HepG2 (cell line): ENCODE data around the gene UTP11. TPM values are rescaled to one million over a fixed set of nuclear protein-coding genes. Genes with fewer than 3 reads are reported as not detected.

Source experiments
- ATF7 ChIP-seq, 2 experiments: fragments of 450-650 bp in 1 of 2; sonication (generic) in 1 of 2; formaldehyde crosslinking in 1 of 2; IDR thresholded peaks; 2 replicates each; pipeline versions ENCODE4 v1.4.0 to v1.6.1; 2016 to 2020; ENCODE audit warnings: antibody characterized with exemption in 1 of 2, mild to moderate bottlenecking in 1 of 2, missing genetic modification reagents in 1 of 2
- BCL6 ChIP-seq: IDR thresholded peaks from 2 replicates; pipeline ENCODE4 v1.6.1; 2016; ENCODE audit warnings: missing genetic modification reagents, missing compliant biosample characterization
- CREM ChIP-seq, 2 experiments: sonication (generic) in 1 of 2; formaldehyde crosslinking in 1 of 2; IDR thresholded peaks; 2 replicates each; pipeline versions ENCODE4 v1.4.0 to v1.6.1; 2016 to 2020; ENCODE audit warnings: antibody characterized with exemption in 1 of 2, mild to moderate bottlenecking in 1 of 2, missing genetic modification reagents in 1 of 2
- FOSL2 ChIP-seq: sonication (generic); formaldehyde crosslinking; IDR thresholded peaks from 2 replicates; pipeline ENCODE4 v1.4.0; 2020; ENCODE audit warnings: missing genetic modification reagents
- KDM1A ChIP-seq: IDR thresholded peaks from 2 replicates; pipeline ENCODE4 v1.6.1; 2016; ENCODE audit warnings: missing compliant biosample characterization
- RARA ChIP-seq: IDR thresholded peaks from 2 replicates; pipeline ENCODE4 v1.6.1; 2016; ENCODE audit warnings: missing genetic modification reagents, missing compliant biosample characterization
- RBM22 ChIP-seq: fragments of 200-400 bp; formaldehyde crosslinking; optimal IDR thresholded peaks from 2 replicates; pipeline ENCODE3; 2017; ENCODE audit warnings: mild to moderate bottlenecking, low read length, moderate library complexity
- SAP130 ChIP-seq: IDR thresholded peaks from 2 replicates; pipeline ENCODE4 v1.6.1; 2016; ENCODE audit warnings: low read depth
- SOX13 ChIP-seq, 3 experiments: fragments of 450-650 bp in 1 of 3; sonication (generic) in 1 of 3; formaldehyde crosslinking in 1 of 3; IDR thresholded peaks in 2 of 3; conservative IDR thresholded peaks in 1 of 3; 2 replicates each; pipeline versions ENCODE4 v1.5.0 to v1.6.1; 2016 to 2020; ENCODE audit warnings: antibody characterized with exemption in 1 of 3, mild to moderate bottlenecking in 1 of 3, missing compliant biosample characterization in 1 of 3, missing genetic modification reagents in 1 of 3, moderate library complexity in 1 of 3
- SRSF4 ChIP-seq: fragments of 200-400 bp; formaldehyde crosslinking; IDR thresholded peaks from one replicate; pipeline ENCODE4 v1.6.1; 2018; ENCODE audit warnings: mild to moderate bottlenecking, low read depth, low read length, moderate library complexity; ENCODE audit not compliant: poor library complexity, severe bottlenecking
- ZNF549 ChIP-seq: sonication (generic); formaldehyde crosslinking; IDR thresholded peaks from 2 replicates; pipeline ENCODE4 v1.5.0; 2020; ENCODE audit warnings: missing genetic modification reagents
- polyA plus RNA-seq, 8 experiments: library from polyadenylated mRNA; depleted of rRNA in 3 of 8; stranded (reverse) in 7 of 8; unstranded in 1 of 8; fragments of >200 nt; fragmentation: Illumina TruSeq in 4 of 8; extraction: Trizol in 4 of 8; gene quantifications; 2 replicates each; pipeline versions ENCODE4 v1.2.1 to v1.2.3, GENCODE V29; 2011 to 2016; ENCODE audit warnings: low read depth in 4 of 8, missing spikeins in 1 of 8, mixed read lengths in 1 of 8; ENCODE audit not compliant: insufficient read depth in 1 of 8
- total RNA-seq, 5 experiments: library from RNA; depleted of rRNA; stranded (reverse); fragments of >200 nt; fragmentation: Illumina TruSeq; extraction: Trizol; gene quantifications; 2 replicates each; pipeline ENCODE4 v1.2.3, GENCODE V29; 2016; ENCODE audit warnings: low read depth in 1 of 5
- TF ChIP-seq, protein P1 (sequence below): sonication (generic); formaldehyde crosslinking; IDR thresholded peaks from 2 replicates; pipeline ENCODE4 v1.8.0; 2022; ENCODE audit warnings: mild to moderate bottlenecking, missing genetic modification reagents, moderate library complexity
- TF ChIP-seq, protein P2 (sequence below): IDR thresholded peaks from 2 replicates; pipeline ENCODE4 v1.4.0; 2020; ENCODE audit warnings: mild to moderate bottlenecking, missing genetic modification reagents
- TF ChIP-seq, protein P3 (sequence below): sonication (generic); formaldehyde crosslinking; IDR thresholded peaks from 2 replicates; pipeline ENCODE4 v1.4.0; 2020; ENCODE audit warnings: missing genetic modification reagents, borderline replicate concordance
- TF ChIP-seq, protein P4 (sequence below), 2 experiments: fragments of 450-650 bp in 1 of 2; sonication (generic) in 1 of 2; formaldehyde crosslinking; IDR thresholded peaks; 2 replicates each; pipeline versions ENCODE4 v1.5.0 to v1.8.0; 2020 to 2022; ENCODE audit warnings: mild to moderate bottlenecking in 1 of 2, missing genetic modification reagents in 1 of 2
- TF ChIP-seq, protein P5 (sequence below): sonication (generic); formaldehyde crosslinking; IDR thresholded peaks from 2 replicates; pipeline ENCODE4 v1.4.0; 2020; ENCODE audit warnings: missing genetic modification reagents

The UTP11 gene
- total and polyA plus RNA-seq, 2 of the 13 experiments (the other 11 are each of a cell fraction or from before 2014, with no cell fraction given), result 13.5 to 44.8 TPM

DNA sequence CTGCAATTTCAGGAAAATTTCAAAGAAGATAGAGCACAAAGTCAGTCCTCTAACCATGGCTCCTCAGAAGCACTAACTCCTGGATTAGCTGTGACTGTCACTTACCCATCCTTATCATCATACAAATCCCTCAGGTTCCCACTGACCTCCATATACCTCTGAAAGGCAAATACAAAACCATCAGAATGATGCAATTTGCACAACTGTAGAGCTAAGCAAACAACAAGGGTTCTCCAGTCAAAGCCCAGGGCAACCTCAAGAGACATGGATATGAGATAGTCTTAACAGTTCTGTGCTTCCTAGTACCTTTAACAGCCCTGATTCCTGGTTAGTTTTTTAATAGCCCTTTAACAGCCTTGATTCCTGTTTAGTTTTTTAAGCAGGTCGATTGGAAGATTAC lies 24.9 kb upstream of the UTP11 start (continued):
- TF ChIP-seq SAP130 (CRISPR knock-in tag), result peak; percentile 43; the same call in 1 of the 2 replicates
- TF ChIP-seq BCL6 (CRISPR knock-in tag), result peak; percentile 37; the same call in 1 of the 2 replicates
- TF ChIP-seq SRSF4, result no peak
- TF ChIP-seq, protein P1, sequence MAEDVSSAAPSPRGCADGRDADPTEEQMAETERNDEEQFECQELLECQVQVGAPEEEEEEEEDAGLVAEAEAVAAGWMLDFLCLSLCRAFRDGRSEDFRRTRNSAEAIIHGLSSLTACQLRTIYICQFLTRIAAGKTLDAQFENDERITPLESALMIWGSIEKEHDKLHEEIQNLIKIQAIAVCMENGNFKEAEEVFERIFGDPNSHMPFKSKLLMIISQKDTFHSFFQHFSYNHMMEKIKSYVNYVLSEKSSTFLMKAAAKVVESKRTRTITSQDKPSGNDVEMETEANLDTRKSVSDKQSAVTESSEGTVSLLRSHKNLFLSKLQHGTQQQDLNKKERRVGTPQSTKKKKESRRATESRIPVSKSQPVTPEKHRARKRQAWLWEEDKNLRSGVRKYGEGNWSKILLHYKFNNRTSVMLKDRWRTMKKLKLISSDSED (CRISPR knock-in tag), result no peak
- no peak for TF ChIP-seq SOX13 (IDR thresholded peaks at IDR 0.05)
- peak in 1 of 2 experiments; percentile 43; a peak in 1 of 4 replicates for TF ChIP-seq SOX13 (CRISPR knock-in tag; conservative IDR thresholded peaks at IDR 0.05 in 1 of 2, IDR thresholded peaks at IDR 0.05 in 1 of 2)
- TF ChIP-seq RBM22, result no peak
- TF ChIP-seq FOSL2, result peak; percentile 29; the same call in 1 of the 2 replicates
- TF ChIP-seq RARA (CRISPR knock-in tag), result peak; percentile 60
- peak; percentile 34; the same call in 1 of the 2 replicates for TF ChIP-seq CREM (IDR thresholded peaks at IDR 0.05)
- TF ChIP-seq CREM (CRISPR knock-in tag; IDR thresholded peaks at IDR 0.05), result no peak
- TF ChIP-seq, protein P2, sequence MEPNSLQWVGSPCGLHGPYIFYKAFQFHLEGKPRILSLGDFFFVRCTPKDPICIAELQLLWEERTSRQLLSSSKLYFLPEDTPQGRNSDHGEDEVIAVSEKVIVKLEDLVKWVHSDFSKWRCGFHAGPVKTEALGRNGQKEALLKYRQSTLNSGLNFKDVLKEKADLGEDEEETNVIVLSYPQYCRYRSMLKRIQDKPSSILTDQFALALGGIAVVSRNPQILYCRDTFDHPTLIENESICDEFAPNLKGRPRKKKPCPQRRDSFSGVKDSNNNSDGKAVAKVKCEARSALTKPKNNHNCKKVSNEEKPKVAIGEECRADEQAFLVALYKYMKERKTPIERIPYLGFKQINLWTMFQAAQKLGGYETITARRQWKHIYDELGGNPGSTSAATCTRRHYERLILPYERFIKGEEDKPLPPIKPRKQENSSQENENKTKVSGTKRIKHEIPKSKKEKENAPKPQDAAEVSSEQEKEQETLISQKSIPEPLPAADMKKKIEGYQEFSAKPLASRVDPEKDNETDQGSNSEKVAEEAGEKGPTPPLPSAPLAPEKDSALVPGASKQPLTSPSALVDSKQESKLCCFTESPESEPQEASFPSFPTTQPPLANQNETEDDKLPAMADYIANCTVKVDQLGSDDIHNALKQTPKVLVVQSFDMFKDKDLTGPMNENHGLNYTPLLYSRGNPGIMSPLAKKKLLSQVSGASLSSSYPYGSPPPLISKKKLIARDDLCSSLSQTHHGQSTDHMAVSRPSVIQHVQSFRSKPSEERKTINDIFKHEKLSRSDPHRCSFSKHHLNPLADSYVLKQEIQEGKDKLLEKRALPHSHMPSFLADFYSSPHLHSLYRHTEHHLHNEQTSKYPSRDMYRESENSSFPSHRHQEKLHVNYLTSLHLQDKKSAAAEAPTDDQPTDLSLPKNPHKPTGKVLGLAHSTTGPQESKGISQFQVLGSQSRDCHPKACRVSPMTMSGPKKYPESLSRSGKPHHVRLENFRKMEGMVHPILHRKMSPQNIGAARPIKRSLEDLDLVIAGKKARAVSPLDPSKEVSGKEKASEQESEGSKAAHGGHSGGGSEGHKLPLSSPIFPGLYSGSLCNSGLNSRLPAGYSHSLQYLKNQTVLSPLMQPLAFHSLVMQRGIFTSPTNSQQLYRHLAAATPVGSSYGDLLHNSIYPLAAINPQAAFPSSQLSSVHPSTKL (CRISPR knock-in tag), result peak; percentile 42; the same call in 1 of the 2 replicates
- TF ChIP-seq, protein P3, sequence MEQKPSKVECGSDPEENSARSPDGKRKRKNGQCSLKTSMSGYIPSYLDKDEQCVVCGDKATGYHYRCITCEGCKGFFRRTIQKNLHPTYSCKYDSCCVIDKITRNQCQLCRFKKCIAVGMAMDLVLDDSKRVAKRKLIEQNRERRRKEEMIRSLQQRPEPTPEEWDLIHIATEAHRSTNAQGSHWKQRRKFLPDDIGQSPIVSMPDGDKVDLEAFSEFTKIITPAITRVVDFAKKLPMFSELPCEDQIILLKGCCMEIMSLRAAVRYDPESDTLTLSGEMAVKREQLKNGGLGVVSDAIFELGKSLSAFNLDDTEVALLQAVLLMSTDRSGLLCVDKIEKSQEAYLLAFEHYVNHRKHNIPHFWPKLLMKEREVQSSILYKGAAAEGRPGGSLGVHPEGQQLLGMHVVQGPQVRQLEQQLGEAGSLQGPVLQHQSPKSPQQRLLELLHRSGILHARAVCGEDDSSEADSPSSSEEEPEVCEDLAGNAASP (CRISPR knock-in tag), result peak; percentile 69; the same call in 1 of the 2 replicates
- TF ChIP-seq, protein P4, sequence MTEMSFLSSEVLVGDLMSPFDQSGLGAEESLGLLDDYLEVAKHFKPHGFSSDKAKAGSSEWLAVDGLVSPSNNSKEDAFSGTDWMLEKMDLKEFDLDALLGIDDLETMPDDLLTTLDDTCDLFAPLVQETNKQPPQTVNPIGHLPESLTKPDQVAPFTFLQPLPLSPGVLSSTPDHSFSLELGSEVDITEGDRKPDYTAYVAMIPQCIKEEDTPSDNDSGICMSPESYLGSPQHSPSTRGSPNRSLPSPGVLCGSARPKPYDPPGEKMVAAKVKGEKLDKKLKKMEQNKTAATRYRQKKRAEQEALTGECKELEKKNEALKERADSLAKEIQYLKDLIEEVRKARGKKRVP (CRISPR knock-in tag; IDR thresholded peaks at IDR 0.05), result peak in 1 of 2 experiments; percentile 94; a peak in 2 of 4 replicates
- peak; percentile 38; the same call in 1 of the 2 replicates for TF ChIP-seq ATF7 (IDR thresholded peaks at IDR 0.05)
- TF ChIP-seq ATF7 (CRISPR knock-in tag; IDR thresholded peaks at IDR 0.05), result no peak
- no peak for TF ChIP-seq ZNF549 (CRISPR knock-in tag)
- TF ChIP-seq, protein P5, sequence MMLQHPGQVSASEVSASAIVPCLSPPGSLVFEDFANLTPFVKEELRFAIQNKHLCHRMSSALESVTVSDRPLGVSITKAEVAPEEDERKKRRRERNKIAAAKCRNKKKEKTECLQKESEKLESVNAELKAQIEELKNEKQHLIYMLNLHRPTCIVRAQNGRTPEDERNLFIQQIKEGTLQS (CRISPR knock-in tag), result peak; percentile 80
- TF ChIP-seq KDM1A (CRISPR knock-in tag), result 0 out of 2 replicates have a peak, but pooled peaks have one; percentile 19
